Activated CD8-positive, alpha-beta memory T cell treated with anti-CD3 and anti-CD28 coated beads for 24 hours (primary cell): Measurements from ENCODE around the gene SYNGR1.
A peak's percentile ranks its signal among the peaks of the same experiment; 100 is the strongest.

Source experiments
- DNase-seq: peaks from one replicate; pipeline ENCODE4 v3.0.0-alpha.2; 2020

The SYNGR1 gene

GRCh38 chr22:39371732-39372131 lies 21.9 kb downstream of the SYNGR1 start:
- no peak for DNase-seq

GRCh38 chr22:39374191-39374590 lies 24.4 kb downstream of the SYNGR1 start:
- DNase-seq: no peak

- DNase-seq: no peak
These were observed 25.0 kb downstream of the SYNGR1 start for GRCh38 chr22:39374801-39375200.

DNA sequence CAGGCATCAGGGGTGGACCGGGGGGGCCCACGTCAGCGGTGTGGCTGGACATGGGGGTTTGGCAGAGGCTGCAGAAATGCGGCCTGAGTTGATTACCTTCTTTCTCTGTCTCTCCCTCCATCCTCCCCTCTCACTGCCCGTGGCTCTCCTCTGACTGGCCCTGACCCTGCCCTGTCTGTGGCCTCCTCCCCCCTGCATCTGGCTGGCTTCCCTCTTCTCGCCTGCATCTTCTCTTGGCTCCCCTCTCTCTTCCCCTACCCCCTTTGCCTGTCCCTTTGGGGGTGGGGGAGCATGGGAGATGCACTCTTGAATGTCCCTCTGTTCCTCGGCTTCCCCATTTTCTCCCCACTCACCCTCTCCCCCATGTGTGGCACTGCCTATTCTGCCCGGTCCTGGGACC lies 25.9 kb downstream of the SYNGR1 start:
- no peak for DNase-seq

GRCh38 chr22:39379756-39380730 lies 30.3 kb downstream of the SYNGR1 start:
- DNase-seq: no peak

DNA sequence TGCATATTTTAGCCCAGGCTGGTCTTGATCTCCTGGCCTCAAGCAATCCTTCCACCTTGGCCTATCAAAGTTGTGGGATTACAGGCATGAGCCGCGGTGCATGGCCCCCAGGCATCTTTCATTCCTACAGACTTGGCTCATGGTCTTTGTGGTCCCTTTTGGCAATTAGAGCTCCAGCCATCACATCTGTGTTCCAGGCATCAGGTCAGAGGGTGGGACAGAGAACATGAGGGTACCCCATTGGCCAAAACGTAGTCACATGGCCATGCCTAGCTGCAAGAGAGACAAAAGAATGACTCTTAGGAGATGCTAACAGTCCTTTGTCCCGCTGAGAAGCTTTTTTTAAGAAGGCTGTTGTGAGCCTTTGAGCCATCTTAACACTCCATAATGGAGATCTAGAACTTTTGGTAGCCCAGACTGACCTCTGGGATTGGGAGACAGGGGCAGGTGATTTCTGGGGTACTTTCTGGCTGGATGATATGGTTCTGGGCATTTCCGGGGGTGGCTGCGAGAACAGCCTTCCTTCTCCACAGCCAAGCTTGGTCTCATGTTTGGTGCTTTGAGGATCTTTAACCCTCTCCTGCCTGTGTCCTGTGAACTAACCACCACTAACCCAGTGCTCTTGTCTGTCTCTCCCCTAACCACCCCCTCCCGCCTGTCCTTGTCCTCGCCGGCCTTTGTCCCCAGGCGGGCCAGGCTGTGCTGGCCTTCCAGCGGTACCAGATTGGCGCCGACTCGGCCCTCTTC lies 31.4 kb downstream of the SYNGR1 start:
- no peak for DNase-seq

- DNase-seq: no peak
These were observed 32.1 kb downstream of the SYNGR1 start for GRCh38 chr22:39381930-39382329.

- DNase-seq: no peak
These were observed 32.6 kb downstream of the SYNGR1 start for GRCh38 chr22:39382410-39382809.

GRCh38 chr22:39383841-39384625 lies 34.2 kb downstream of the SYNGR1 start:
- DNase-seq: no peak

DNA sequence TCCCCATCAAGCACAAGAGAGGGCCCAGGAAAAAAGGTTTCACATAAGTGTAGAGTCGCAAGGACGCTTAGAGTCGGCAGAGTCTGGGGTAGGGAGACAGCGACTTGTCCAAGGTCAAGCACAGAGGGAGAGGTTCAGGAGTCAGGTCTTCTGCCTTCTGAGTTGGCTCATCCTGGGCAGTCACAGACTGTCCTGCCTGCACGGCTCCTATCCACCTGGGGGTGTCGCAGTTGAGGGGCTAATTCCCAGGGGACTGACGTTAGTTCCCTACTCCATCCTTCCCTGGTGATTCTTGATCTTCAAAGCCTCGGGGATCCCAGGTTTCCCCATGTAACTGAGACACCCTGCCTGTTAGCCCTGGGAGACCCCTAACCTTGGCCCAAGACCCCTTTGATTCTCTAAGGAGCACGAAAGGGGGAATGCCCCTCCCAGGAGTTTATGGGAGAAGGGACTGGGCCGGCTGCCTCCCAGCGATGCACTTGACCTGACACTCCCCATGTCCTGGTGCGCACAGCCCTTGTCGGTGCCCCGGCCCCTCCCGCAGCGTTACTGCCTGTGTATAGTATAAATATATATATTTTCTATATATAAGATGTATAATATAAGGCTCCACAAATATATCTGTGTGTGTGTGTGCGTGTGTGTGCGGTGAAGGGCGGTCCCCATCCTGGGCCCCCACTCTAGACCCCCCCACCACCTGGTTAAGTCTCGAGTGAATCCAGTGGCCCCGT lies 35.1 kb downstream of the SYNGR1 start:
- DNase-seq: no peak

- DNase-seq: peak; percentile 88
These were observed 38.6 kb downstream of the SYNGR1 start for GRCh38 chr22:39388261-39389011.

GRCh38 chr22:39389420-39389819 lies 39.6 kb downstream of the SYNGR1 start:
- no peak for DNase-seq

- DNase-seq: no peak
These were observed 42.7 kb downstream of the SYNGR1 start for GRCh38 chr22:39392341-39392948.

- no peak for DNase-seq
These were observed 46.4 kb downstream of the SYNGR1 start for GRCh38 chr22:39395936-39396796.

DNA sequence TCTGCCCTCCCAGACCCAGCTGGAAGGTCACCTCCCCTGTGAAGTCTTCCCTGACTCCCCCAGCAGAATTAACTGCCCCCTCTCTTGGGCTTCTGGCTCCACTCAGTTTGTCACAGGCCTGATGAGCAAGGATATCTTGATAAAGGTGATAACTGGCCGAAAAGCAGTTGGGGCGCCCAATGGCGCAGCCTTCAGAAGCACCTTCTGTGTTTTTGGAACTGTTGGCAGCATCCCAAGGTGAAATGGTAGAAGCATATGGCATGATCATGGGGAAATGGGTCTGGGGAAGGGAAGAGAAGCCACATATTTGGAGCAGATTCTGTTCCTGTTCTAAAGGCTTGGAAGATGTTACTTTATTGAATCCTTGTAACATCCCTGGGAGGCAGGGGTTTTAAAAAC lies 47.0 kb downstream of the SYNGR1 start:
- DNase-seq: no peak

- no peak for DNase-seq
These were observed 51.5 kb downstream of the SYNGR1 start for GRCh38 chr22:39401301-39401631.

DNA sequence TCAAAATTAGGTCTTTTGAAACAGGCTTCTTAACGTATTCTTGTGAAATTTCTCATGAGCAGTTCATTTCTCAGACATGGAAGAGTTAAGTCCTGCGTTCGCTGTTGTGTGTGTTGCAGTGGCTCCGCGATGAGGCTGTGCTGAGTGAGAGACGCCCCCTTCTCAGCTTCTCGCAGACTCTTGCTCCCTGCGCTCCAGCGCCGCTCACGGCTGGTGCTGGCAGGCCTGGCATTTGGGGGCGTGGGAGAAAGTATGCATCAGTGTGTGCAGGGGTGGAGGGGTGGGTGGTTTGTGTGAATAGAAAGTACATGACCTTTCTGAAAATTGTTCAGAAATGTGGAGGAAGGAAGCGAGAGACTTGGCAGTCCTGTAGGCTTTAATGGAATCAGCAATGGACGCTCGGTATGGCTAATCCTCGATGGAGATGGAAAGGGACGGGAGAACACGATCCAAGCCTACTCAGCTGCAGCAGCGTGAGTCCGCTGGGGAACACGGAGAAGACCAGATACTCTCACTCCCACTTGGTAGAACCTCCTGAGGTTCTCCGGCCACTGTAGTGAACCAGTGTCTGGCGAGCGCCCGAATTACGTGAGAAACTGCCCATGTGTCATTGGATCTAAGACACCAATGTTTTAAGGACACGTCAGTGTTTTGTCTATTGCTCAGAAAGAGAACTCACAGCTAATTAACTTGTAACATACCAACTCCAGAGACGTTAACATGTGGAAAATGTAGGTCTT lies 55.7 kb downstream of the SYNGR1 start:
- DNase-seq: no peak

DNA sequence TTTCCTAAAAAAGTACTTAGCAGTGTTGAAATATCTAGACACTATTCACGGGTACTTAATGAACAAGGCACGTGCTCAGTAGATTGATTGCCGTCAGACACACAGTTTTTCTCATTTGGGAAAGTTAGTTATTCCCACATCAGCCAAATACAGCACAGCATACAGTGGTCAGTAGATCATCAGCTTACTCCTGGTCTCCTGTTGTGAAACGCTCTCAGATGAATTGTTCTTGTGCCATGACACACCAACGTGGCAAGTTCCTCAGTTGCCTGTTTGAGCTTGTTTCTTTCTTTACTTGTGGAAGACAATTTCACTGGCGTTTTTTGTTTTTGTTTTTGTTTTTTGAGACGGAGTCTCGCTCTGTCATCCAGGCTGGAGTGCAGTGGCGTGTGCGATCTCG lies 58.4 kb downstream of the SYNGR1 start:
- no peak for DNase-seq

DNA sequence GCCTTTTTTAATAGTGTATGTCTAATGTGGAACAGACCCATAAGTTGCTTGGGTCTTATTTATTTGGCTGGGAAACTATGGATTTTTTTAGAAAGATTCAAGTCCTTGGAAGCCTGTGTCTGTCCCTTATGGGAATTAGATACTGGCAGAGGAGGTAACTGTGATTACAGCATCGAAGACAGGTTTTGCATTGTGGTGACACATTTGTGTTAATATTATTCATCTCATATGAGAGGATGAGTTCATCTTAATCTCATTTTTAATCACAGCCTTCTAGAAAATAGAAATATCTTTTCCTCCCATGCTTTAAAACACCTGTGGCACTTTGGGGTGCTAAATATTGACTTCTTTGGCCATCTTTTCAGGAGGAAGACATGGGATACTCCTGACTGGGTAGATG lies 59.0 kb downstream of the SYNGR1 start:
- DNase-seq: no peak
